GM21717 (cell line): ENCODE results near the gene RUFY3.
"Not testable (repeated sequence)": the region's sequence is repeated elsewhere in the genome, so short reads cannot be mapped to it uniquely, and the experiment has no call there.

Experiments
- ATAC-seq: cut with Tn5 transposase; IDR thresholded peaks from one replicate; pipeline ENCODE4 v1.9.1; 2021; ENCODE audit warnings: mild to moderate bottlenecking, moderate library complexity; ENCODE audit not compliant: unreplicated experiment

Gene RUFY3

GRCh38 chr4:70721747-70722146 lies at the start of gene RUFY3:
Gene RUFY3 (plus strand): TSS chr4:70721964. CDS start chr4:70722574, 610 bp downstream.
- ATAC-seq: no peak

DNA sequence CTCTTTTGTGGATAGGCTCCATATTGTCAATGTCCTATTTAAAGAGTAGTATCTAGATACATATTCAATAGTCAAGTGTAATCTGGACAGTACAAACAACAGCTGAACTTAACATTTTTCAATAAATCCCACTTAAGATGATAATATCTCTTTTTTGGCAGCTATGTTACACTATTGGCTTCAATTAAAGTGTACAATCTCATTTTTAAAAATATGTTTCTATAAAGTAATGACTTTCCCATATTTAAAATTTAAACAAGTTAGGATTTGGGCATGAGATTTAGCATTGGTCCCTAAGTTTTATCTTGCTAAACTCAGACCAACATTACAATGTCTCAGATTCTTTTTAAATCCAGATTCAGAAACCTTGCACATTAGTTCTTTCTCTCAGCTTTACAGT lies 47.6 kb upstream of the RUFY3 start:
- no peak for ATAC-seq

DNA sequence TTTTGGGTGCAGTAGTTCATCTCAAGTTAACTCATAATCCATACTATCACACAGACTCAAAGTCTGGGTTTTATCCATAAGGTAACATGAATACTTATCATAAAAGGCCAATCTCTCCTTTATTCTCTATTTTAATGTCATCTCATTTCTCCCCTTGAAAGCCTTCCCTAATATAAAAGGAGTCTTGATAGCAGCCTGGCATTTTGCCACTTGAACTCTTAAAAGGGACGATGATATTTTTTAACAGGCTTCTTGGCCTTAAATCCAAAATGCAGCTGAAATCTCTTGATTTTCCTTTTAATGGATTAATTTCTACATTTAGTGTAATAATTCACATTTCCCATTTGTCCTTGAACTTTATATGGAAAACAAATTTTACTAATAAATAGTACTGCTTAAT lies 47.0 kb upstream of the RUFY3 start:
- ATAC-seq: no peak

DNA sequence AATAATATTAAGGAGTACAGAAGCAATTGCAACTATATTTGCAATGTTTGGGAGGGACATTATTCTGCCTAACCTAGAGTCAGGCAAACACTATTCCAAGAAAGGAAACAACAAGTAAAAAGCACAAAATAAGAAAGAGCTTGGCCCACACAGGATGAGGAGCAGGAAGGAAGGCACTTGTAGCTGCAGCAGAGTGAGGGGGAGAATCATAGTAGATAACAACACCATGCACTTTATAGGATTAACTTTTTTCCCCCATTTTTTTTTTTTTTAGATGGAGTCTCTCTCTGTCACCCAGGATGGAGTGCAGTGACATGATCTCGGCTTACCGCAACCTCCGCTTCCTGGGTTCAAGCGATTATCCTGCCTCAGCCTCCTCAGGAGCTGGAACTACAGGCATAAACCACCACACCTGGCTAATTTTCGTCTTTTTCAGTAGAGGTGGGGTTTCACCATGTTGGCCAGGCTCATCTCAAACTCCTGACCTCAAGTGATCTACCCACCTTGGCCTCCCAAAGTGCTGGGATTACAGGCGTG lies 45.1 kb upstream of the RUFY3 start:
- ATAC-seq: no peak

- peak; percentile 75 for ATAC-seq
These were observed 43.3 kb upstream of the RUFY3 start for GRCh38 chr4:70678383-70678999.

DNA sequence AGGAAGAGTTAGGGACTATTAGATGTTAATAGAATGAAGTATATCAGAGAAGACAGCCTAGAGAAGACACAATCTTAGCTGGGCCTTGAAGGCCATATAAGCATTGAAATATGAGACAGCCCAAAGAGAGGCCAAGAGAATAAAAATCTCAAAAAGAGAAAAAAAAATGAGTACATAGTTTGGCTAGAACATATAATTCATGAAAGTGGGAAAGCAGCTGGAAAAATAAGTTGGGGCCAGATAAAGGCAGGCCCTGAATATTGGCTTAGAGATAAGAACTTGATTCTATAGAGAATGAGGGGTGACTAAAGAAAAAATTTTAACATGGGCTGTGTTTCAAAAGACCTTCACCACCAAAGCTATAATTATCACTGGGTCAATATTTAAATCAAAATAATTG lies 40.8 kb upstream of the RUFY3 start:
- no peak for ATAC-seq

DNA sequence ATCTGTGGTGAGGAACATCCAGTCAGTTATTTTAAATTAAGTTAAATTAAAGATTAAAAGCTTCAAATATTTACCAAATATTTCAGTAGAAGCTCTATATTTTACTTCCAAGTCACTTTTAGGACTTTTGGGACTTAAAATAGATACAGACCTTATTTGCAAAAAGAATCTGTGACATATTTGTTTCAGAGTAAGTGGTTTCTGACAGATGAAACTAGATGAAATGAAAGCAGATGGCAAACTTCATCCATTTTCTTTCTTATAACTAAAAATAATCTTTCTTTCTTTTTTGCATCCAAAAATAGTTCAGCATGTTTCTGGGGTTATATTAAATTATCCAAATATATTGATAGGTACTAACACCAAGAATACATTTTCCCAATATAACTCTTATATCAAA lies 40.1 kb upstream of the RUFY3 start:
- peak; percentile 44 for ATAC-seq

DNA sequence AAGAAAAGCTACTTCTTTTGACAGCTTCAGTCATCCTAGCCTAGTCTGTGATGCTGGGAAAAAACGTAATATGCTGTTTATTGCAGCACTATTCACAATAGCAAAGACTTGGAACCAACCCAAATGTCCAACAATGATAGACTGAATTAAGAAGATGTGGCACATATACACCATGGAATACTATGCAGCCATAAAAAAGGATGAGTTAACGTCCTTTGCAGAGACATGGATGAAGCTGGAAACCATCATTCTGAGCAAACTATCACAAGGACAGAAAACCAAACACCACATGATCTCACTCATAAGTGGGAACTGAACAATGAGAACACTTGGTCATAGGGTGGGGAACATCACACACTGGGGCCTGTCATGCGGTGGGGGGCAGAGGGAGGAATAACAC lies 39.6 kb upstream of the RUFY3 start:
- not testable (repeated sequence) for ATAC-seq

- peak; percentile 6 for ATAC-seq
These were observed 34.4 kb upstream of the RUFY3 start for GRCh38 chr4:70687392-70687791.

DNA sequence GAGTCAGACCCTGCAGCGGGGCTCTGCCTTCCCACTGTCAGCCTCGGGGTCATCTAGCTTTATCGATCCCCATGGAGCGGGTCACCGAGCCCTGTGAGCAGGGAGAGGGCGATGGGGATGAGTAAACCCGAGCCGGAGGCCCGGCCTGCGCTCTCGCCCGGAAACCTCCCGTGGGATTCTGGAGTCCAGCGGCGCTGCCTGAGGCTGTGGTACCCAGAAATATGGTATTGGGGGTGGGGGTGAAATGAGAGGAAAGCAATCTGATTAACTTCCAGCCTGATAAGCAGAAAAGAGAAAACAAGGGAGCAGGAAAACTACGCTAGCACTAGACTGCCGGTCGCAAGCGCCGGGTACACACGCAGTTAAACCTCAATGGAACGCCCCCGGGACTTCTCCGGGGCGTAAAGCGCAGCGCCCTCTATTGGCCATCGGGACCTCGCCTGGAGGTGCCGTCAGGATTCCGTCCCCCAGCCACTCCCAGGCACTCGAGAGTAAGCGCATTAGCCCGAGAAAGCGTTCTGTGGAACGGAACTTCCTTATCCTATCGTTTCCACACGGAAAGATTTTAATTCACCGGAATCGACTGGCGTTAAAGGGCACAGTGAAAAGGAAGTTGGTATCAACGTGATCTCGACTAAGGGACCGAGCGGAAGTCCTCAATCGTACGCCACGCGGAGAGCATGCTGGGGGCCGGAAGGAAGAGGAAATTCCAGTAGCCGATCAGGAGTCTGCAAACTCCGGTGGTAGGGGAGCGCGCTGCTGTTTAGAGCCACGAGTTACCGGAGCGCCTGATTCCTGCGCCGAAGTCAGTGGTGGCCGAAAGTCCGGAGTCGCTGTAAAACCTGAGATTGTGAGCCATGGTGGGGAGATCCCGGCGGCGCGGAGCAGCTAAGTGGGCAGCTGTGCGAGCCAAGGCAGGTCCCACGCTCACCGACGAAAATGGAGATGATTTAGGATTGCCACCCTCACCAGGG lies 33.7 kb upstream of the RUFY3 start, which contains the start of gene UTP3:
TSS of gene UTP3 (plus strand) at position 712 of the 974 bp plus-strand sequence. CDS start at position 858, 146 bp downstream.
- peak; percentile 95 for ATAC-seq

GRCh38 chr4:70688795-70689231 lies 33.0 kb upstream of the RUFY3 start:
- ATAC-seq: peak; percentile 1

DNA sequence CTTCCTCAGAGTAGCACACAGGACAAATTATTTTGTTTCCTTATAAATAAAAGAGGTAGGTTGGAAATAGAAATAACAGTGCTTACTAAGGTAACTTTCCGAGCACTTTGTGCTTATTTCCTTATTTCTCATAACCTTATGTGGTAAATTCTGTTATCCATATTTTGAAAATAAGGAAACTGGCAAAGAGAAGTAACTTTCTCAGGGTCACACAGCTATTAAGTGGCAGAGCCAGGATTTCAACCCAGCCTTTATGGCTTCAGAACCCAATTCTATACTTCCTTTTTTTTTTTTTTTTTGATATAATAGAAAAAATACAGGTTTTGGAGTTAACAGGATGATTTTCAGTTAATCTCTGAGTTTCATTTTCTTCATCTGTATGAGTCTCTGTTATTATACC lies 30.1 kb upstream of the RUFY3 start:
- no peak for ATAC-seq

DNA sequence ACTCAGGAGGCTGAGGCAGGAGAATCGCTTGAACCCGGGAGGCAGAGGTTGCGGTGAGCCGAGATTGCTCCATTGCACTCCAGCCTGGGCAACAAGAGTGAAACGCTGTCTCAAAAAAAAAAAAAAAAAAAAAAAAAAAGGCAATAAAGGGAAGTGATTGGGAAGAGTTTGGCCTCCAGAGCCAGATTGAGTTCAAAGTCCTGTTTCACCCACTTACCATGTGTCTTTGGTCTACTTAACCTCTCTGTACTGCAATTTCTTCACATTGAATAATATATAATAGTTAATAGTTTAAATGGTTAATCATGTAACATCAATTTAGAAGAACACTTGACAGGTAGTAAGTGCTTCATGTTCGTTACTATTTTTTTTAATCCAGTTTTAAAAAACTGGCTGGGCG lies 27.1 kb upstream of the RUFY3 start:
- not testable (repeated sequence) for ATAC-seq

- ATAC-seq: not testable (repeated sequence)
These were observed 23.3 kb upstream of the RUFY3 start for GRCh38 chr4:70698435-70698834.

DNA sequence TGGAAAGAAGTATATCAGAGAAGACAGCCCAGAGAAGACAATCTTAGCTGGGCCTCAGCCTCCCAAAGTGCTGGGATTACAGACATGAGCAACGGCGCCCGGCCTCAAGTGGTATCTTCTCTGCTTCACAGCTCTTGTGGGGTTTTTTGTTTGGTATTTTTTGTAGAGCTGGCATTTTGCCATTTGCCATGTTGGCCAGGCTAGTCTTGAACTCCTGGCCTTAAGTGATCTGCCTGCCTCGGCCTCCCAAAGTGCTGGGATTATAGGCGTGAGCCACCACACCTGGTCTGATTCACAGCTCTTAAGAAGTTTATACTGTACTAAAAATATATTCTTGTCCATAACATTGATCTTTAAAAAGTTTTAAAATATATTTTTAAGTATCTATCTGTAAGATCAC lies 21.1 kb upstream of the RUFY3 start:
- no peak for ATAC-seq

- no peak for ATAC-seq
These were observed 20.5 kb upstream of the RUFY3 start for GRCh38 chr4:70701271-70701670.

- not testable (repeated sequence) for ATAC-seq
These were observed 19.2 kb upstream of the RUFY3 start for GRCh38 chr4:70702592-70702991.

DNA sequence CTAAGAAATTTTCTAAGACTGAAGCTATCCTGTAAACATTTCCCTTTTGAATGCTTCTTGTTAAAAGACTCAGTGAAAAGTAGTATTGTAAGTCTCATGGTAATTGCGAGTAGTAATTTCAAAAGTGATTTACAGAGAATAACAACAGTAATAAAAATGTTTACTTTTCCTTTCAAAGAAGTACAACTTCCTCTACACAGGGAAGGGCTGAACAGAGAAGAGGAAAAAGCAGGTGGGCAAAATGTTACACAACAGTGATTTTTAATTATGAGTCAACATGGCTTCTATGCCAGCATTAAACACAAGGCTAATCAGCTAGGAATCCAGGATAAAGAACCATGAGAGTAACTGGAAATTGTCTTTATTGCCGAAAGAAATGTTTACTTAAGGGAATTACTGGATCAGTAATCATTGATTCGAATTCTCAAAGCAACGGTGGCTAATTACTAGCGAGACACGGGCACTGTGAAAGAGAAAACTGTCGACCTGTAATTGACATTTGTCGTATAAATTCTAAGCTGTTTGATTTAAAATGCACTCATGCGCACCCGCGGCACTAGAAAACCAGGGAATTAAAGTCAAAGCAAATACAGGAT lies 18.0 kb upstream of the RUFY3 start:
- no peak for ATAC-seq

DNA sequence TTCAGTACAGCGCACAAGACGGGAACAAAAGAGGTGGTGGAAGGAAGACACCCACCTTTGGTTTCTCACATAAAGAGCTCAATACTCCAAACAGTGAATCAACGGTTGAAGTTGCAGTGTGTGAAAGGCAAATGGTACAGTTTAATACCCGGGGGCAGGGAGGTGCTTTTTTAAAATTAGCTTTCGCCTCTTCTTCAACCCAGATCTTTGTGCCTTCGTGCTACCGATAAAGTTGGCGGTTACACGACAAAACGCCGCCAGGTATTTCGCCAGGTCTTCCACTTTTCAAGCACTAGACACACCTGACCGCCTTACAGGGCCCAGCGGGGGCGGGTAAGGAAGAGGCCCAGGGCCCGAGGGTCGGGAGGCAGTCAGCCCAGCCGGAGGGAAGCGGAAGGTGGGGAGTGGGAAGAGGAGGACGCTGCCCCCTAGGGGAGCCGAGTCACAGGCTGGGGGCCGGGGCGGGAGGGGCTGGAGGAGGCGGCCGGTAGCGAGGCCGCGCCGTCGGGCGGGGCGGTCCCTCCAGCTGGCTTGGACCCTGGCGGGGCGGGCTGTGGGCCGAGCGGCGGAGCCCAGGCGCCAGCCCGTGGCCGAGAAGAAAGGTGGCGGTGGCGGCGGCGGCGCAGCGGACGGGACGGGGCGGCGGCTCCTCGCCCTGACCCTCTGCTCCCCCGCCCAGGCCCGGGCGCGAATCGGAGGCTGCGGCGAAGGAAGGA lies 17.4 kb upstream of the RUFY3 start:
- peak; percentile 64 for ATAC-seq

DNA sequence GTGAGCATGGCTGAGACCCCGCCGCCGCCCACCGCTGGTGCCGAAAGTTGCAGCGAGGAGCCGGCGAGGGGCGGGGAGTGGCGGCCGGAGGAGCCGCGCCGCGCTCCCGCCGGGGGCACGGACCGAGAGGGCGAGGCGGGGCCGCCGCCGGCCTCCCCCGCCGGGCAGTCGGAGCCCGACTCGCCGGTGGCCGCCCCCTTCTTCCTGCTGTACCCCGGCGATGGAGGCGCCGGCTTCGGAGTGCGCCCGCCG lies 16.9 kb upstream of the RUFY3 start:
- ATAC-seq: peak; percentile 37
